HTR-8/SVneo (cell line): ENCODE results near the gene PPP1R15B.
"Not testable (repeated sequence)": the region's sequence is repeated elsewhere in the genome, so short reads cannot be mapped to it uniquely, and the experiment has no call there.

ENCODE experiments used
- DNase-seq: peaks from one replicate; pipeline ENCODE4 v3.0.0; 2011; ENCODE audit warnings: low spot score, mixed read lengths; ENCODE audit not compliant: insufficient read length
- FAIRE-seq: peaks from 2 replicates; lab custom pipeline; 2011; peaks lifted over from hg19 to GRCh38; lab: Jason Lieb, UNC

Gene PPP1R15B

DNA sequence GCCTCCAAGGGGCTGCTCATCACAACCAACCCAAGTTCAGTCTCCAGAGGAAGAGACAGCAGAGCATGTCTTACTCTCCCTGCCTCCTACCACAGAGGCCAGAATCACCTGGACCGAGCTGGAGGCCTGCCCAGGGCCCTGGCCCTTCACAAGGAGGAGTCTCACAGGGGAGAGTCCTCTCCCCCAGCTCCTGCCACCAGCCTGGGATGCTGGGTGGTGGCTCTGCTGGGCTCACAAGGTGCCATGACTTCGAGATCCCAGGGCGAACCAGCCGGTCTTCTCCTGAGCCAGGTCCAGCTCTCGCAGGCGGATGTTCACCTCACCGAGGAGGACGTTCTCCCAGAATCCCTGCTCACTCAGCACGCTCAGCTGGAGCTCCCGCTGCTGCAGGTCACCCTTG lies 13.0 kb upstream of the PPP1R15B start:
- FAIRE-seq: no peak
- no peak for DNase-seq

DNA sequence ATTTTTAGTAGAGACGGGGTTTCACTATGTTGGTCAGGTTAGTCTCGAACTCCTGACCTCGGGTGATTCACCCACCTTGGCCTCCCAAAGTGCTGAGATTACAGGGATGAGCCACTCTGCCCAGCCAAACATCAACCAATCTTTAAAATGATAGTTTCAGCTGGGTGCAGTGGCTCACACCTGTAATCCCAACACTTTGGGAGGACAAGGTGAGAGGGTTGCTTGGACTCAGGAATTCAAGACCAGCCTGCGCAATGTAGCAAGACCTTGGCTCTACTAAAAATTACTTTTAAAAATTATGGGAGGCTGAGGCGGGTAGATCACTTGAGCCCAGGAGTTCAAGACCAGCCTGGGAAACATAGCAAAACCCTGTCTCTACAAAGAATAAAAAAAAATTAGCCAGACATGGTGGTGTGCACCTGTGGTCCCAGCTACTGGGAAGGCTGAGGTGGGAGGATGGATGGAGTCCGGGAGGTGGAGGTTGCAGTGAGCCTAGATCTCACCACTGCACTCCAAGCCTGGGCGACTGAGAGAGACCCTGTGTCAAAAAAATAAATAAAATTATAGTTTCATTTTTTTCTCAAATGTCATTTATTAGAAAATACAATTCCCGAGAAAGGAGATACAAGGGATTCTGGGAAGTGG lies 10.6 kb upstream of the PPP1R15B start:
- FAIRE-seq, DNase-seq: not testable (repeated sequence)

DNA sequence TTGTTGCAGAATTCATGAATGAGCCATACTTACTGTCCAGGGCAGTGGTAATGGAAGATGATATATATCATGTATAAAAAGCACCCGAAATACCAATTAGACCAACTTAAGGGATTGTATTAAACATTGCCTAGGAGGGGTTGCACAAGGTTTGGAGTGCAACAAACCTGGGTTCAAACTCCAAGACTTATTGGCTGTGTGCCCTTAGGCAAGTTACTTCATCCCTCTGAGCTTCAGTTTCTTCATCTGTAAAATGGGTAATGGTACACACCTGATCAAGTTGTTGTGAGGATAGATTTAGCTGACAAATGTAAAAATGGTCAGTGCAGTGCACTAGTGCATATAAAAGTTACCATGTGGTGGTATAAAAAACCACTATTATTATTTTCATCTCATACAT lies 9.8 kb upstream of the PPP1R15B start:
- FAIRE-seq: no peak
- DNase-seq: no peak

DNA sequence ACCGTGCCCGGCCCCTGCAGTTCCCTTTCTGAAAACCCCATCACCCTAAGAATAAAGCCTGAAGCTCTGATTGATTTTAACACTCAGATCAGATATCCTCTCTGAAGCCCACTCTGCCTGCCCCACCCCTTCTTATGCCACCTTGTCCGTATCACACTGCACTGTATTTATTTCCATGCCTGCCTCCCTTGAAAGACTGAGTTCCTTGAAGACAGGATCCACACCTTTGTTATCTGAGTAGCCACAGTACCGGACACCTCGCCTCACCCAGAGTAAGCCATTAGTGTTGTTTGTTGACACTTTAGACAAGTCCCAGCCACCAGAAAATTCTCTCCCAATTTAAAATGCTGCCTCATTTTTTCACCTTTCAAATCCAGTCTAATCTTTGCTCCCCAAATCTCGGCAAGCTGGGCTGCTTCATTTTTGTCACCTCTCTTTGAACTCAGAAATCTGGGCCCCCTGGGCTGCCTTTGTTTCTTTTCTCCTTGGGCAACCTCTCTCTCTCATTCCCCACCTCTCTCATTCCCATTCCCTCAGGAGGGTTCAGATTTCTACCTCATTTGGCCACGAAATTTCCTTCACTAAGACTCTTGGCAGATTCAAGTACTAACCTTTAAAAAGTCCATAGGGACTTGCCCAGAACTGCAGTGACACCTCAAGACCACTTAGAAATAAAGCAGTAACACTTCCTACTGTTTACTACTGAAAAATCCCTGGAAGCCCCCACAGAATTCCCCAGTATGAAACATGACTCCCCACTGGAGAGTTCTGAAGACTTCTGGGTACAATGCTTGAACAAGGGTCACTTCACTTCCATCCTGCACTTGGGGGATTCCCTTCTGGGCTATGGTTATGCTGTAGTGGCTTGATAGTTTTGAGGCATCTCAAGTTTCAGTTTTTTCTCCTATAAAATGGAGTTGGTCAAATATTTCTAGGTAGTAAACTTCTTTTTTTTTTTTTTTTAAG lies 8.7 kb upstream of the PPP1R15B start:
- no peak for FAIRE-seq
- no peak for DNase-seq

DNA sequence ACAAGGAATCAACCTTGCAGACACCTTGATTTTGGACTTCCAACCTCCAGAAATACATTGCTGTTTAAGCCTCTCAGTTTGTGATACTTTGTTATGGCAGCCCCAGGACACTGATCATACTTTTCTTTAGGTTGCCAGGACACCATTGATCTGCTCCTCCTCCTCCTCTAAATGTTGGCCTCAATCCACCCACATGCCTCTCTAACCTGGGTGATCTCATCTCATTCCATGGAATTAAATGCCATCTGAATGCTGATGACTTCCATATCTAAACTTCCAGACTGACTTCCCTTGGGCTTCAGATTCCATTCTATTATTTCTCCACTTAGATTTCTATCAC lies 7.4 kb upstream of the PPP1R15B start:
- DNase-seq (no peak), FAIRE-seq (no peak)

DNA sequence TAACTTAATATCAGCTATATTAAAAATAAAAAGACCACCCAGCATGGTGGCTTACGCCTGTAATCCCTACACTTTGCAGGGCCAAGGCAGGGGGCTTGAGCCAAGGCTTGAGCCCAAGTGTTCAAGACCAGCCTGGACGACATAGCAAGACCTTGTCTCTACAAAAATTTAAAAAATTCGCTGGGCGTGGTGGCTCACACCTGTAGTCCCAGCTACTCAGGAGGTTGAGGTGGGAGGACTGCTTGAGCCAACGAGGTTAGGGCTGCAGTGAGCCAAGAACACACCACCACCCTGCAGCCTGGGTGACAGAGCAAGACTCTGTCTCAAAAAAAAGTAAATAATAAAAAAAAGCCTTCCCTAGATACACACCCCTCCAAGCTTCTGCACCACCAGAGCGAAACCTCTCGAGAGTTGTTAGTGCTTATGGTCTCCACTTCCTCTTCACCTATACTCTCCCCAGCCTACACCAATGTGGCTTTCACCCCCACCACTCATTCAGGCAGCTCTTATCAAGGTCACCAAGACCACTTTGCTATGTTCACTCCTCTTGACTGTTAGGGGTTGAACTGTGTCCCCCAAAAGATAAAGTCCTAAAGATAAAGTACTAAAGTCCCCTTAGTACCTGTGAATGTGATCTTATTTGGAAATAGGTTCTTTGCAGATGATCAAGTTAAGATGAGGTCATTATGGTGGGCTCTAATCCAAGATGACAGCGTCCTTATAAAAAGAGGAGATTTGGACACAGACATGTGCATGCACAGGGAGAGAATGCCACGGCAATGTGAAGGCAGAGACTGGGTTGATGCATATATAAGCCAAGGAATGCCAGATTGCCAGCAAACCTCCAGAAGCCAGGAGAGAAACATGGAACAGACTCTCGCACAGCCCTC lies 6.8 kb upstream of the PPP1R15B start:
- DNase-seq (no peak), FAIRE-seq (no peak)

DNA sequence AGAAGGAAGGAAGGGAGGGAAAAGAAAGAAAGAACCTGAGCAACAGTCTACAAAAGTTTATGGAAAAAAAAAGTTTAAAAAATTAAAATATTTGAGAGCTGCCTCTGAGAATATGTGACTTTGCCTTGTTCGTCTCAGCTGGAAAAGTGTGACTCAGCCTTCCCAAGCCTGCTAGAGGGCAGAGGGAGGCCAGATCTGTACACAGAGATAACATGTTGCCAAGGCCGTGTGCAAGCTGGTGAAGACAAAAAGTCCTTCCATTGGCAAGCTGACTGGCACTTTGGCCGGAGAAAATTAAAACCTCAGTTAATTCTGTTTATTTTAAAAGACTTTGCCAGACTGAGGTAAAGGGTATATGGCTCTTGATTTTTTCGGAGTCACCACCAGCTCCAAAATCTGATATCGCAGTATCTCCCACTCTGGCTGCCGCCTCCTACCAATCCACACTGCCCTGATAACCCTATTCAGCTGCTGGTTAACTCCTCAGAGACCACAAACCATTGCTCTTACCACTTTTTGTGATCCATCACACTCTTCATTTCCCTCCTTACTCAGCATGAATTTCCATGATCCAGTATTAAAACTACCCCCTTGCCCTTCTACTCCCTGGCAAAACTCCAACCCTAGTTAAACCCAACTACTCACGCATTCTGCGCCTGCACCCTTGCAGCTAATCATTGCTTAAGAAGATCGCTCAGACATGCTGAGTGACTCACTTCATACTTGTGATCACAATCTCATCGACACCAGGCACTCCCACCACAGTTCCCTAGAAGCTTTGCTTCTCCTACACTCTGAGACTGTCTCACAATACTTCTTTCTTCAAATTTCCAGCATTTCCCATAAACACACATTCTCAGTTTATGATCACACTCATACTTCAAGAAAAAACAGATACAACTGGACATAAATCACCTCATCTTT lies 5.7 kb upstream of the PPP1R15B start:
- peak; percentile 88 for DNase-seq
- peak; percentile 69 for FAIRE-seq

DNA sequence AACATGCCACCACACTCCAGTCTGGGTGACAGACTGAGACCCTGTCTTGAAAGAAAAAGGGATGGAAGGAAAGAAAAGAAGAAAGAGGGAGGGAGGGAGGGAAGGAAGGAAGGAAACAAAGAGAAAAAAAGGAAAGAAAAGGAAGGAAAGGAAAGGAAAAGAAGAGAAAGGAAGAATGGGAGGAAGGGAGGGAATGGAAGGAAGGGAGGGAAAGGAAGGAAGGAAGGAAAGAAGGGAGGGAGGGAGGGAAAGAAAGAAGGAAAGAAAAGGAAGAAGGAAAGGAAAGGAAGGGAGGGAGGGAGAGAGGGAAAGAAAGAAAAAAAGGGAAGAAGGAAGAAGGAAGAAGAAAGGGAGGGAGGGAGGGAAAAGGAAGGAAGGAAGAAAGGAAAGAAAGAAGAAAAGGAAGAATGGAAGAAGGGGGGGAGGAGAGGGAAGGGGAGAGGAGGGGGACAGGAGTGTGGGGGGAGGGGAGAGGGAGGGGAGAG lies 5.0 kb upstream of the PPP1R15B start:
- no peak for DNase-seq
- no peak for FAIRE-seq

DNA sequence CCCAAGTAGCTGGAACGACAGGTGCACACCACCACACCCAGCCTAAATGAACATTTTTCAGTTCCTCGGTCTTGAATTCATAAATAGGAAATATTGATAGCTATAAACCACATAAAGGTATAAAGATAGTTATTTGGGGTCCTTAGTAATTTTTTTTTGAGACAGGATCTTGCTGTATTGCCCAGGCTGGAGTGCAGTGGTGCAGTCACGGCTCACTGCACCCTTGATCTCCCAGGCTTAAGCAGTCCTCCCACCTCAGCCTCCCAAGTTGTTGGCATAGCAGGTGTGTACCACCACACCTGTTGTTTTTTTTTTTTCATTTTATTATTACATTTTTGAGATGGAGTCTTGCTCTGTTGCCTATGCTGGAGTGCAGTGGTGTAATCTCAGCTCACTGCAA lies 3.7 kb upstream of the PPP1R15B start:
- no peak for DNase-seq
- no peak for FAIRE-seq

DNA sequence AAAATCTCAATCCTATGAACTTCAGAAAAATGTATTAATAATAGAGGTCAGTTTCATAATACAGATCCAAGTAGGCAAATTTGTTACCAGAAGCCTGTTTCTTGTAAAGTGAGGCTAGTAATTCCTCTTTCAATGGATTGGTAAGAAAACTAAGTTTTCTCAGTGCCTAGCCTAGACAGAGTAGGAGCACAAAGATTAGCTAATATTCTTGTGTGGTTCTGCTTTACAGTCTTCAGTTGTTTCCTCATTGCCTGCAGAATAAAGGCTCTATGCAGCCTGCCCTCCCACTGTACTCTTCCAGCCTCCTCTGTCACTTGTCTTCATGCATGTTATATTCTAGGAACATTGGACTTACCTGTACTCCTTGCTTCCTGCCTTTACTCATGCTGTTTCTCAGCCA lies 2.4 kb upstream of the PPP1R15B start:
- DNase-seq (no peak), FAIRE-seq (no peak)

DNA sequence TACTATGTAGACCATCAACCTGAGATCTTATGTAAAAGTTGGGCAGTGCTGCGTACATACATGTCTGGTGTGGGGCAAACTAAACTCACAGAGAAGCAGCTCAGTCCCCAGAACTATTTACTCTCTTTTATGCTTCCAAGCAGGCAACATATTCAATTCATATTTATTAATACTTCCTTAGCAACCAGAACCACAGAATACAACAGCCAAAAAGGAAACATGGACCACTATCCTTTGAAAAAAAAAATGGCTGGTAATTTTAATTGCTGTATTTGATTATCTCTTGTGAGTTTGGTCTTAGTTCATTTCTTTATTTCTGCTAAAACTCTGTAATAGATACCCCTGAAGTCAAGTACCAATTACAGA lies 1.5 kb upstream of the PPP1R15B start:
- DNase-seq: no peak
- no peak for FAIRE-seq

DNA sequence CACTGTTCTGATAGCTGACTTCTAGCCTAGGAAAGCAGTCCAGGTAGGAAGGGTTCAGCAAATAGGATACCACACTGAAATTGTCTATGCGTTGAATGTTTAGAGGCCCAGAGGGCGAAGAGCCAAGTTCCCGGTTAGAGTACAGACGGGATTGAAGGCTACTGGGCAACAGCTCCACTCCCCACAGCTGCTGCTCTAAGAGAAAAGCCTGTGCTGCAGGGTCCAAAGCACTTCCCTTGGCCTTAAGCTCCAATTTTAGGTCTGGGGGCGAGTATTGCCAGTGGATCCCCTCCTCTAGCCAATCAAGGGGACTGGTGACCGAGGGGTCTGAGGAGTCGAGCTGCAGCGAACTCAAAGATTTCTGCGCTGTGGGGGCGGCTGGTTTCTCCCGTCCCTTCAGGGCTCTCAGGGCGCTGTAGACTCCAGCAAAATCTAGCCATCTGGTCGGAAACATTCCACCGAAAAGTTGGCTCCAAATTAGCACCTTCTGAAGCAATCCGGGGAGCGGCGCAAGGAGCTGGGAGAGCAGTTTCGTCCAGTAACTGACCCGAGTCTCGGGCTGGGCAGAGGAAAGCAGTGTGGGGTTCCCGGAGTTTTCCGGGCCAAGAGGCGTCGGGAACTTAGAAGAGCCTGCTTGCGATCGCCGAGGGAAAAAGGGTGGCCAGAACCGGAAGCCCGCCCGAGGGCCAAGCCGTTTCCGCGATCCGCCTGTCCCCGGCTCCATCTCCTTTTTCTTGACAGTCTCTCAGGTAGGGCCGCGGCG lies 748 bp downstream of the PPP1R15B start:
- DNase-seq (peak; percentile 27), FAIRE-seq (no peak)

DNA sequence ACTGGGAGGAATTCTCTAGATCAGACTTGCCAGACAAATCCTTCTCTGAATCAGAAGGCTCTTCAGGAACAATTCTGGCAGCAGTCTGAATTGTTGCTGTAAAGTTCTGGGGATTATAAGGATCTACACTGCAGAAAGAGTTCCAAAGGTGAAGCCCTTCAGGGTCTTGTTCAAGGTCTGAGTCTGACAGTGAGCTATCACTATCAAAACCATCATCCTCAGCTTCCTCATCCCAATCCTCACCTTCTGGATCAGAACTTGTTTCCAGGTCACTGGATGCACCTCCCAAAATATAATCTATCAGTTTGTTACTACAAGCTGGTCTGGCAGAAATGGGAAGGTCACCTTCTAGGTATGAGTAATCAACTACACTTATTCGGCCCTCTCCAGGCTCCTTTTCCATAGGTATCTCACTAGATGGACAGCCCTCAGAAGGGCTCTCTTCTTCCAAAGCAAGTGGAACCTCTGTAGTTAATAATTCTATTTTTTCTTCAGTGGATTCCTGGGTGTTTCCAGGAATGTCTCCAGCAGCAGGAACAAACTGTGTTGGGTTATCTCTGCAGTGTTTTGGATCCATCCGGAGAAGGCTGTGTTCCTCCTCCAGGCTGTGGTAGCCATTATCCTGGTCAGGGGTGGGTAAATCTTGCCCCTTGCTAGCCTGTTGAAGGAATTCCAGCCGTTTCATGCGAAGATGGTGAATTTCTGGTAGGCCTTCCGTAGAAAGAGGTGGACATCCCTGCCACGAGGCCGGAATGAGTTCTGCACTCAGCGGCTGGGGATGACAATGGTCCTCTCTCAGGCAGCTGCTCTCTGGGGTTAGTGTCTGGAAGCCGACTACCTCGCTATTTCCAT lies 1.6 kb downstream of the PPP1R15B start:
- FAIRE-seq (no peak), DNase-seq (no peak)

DNA sequence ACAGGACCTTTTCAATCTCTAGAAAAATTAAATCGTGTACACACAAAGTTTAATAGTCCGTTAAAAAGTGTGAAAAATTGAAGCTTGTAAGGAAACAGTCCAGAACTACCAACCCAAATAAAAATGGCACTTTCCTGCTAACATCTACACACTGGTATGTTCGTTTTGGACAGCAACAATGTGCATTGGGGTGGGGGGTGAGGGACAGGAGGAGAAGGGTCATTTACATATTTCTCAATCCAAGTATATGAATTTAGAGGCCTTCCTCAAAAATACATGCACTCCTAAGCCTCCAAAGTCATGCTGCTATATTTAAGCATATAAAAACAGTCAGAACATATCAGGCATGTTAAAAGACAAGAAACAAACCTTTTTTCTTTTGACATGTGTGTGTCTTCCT lies 2.5 kb downstream of the PPP1R15B start:
- FAIRE-seq: no peak
- DNase-seq: no peak

DNA sequence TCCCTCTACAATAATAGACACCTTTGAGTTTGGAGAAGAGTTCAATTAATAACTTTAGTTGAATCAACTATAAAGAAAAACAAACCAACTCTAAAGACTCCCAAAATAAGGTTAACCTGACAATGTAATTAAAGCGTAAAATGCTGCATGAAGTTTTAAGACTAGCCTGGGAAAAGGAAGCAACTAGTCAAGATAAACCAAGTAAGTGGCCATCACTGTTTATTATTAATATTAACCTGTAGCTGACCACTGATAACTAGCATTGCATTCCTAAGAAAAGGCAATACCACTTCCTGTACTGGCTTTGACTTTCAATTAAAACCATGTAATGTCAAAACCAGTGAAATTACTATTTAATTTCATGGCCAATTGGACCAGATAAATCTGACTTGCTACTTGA lies 3.0 kb downstream of the PPP1R15B start:
- DNase-seq (no peak), FAIRE-seq (no peak)

DNA sequence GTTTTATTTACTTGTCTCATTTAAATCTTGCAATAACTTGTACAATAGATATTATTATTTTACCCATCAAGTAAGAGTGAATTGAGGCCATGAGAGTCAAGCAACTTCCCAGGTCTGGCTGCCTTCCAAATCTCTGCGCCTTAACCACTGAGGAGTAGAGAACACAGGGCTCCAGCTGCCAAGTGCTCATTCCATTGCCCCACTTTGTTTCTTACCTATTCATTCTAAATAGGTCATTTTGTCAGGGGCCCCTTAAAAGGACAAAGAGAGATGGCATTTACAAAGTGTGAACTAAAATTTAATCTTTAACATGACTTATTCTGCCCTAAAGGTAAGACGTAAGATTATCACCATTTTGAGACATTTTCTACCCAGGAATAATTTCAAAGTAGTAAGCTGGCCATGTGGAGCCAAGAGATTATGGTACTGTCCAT lies 3.5 kb downstream of the PPP1R15B start:
- peak; percentile 29 for DNase-seq

DNA sequence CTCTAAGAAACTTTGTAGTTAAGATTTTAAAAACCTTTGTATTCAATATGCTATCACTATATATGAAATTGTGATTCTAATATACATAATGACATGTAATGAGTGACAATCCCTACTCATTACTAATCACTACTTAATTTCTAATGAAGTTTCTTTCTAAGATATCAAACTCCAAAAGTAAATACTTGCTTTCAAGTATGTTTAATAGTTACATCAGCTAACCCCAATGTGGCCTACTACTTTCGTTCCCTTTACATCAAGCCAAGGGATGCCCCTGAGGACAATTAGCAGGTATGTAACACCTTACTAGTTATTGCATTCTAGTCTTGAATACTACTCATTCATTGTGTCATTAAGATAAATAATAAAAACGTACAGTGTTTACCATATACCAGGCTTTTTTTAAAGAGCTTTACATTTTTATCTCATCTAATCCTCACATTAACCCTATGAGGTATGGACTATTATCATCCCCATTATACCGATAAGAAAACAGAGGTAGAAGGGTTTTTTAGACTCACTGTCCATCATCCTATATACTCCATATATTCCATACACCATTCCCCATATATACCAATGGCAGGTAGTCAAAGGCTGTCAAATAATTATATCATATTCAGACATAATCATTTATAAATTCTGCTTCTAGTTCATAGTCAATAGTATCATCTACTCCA lies 4.2 kb downstream of the PPP1R15B start:
- DNase-seq: no peak
- FAIRE-seq: no peak

More for the DNA sequence above, 3.5 kb downstream of the PPP1R15B start:
- no peak for FAIRE-seq
